Peyer's patch (tissue), 4 donors: Measurements from ENCODE around the gene ASMT.
"Not testable (repeated sequence)": the region's sequence is repeated elsewhere in the genome, so short reads cannot be mapped to it uniquely, and the experiment has no call there.

Experiments
- CTCF ChIP-seq, 6 experiments: fragments of 450-650 bp in 4 of 6; fragments of 200-600 bp in 2 of 6; sonication (generic) in 1 of 6; IDR thresholded peaks; one replicate each; pipeline ENCODE4 v1.5.1; 2017 to 2019; ENCODE audit warnings: antibody characterized with exemption in 6 of 6, mild to moderate bottlenecking in 3 of 6, moderate library complexity in 1 of 6
- POLR2A ChIP-seq, 2 donors: fragments of 450-650 bp; IDR thresholded peaks; one replicate each; pipeline ENCODE4 v1.5.1; 2017; ENCODE audit warnings: antibody characterized with exemption in 2 of 2, mild to moderate bottlenecking in 2 of 2, moderate library complexity in 2 of 2

DNA sequence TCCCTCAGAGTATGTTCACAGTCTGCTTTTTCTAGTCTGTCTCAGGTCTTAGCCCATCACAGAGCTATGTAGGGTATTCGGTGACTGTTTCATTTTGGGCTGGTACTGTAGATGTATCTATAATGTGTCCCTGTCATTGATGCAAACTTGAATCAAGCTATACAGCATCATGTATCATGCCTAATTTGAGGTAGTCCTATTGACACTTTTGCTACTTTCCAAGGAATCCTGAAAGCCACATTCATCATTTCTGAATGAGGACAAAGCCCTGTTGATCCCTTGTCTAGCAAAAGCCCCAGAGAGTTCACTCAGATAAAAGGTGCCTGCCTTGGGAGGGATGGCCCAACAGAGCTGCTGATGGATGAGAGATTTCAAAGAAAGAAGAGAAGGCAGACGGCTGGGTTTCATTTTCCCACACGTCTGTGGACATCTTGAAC is 70.6 kb downstream of the ASMT start:
- not testable (repeated sequence) for TF ChIP-seq POLR2A, CTCF (IDR thresholded peaks at IDR 0.05)
